ENCODE data around the gene GGN. TPM values are rescaled to one million over a fixed set of nuclear protein-coding genes. Genes with fewer than 3 reads are reported as not detected.
"Not testable (repeated sequence)": the region's sequence is repeated elsewhere in the genome, so short reads cannot be mapped to it uniquely, and the experiment has no call there.

GGN gene, protein sequence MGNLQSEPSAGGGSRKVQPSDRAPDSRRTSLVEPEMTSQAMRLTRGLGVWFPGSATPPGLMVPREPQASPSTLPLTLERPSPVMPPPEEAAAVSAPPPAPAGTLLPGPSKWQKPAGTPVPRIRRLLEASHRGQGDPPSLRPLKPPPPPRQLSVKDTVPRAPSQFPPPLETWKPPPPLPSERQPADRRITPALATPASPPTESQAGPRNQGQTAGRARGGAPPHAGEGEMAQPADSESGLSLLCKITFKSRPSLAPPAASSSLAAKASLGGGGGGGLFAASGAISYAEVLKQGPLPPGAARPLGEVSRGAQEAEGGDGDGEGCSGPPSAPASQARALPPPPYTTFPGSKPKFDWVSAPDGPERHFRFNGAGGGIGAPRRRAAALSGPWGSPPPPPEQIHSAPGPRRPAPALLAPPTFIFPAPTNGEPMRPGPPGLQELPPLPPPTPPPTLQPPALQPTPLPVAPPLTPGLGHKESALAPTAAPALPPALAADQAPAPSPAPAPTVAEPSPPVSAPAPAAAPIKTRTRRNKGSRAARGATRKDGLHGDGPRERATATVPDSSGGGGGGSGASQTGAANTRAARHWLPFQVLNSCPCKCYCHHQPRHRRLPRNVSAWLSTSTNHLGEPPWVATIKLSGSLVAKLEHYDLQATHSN
- 4.4 TPM for polyA plus RNA-seq
- long read RNA-seq, donor 1: 0 reads
- long read RNA-seq, donor 2, partial matches to known transcripts: 0 of 1 reads
- long read RNA-seq, donor 2, other reads (novel, unspliced or antisense): 0 of 1 reads
- long read RNA-seq, donor 3: 0 reads
- long read RNA-seq, donor 4: 0 reads
- long read RNA-seq, donor 5: 0 reads
- long read RNA-seq, donor 6, partial matches to known transcripts: 0 of 3 reads
- long read RNA-seq, donor 6, other reads (novel, unspliced or antisense): 0 of 3 reads
- long read RNA-seq, donor 7: 0 reads
- long read RNA-seq, donor 8: 0 reads
- long read RNA-seq, donor 9, partial matches to known transcripts: 0 of 1 reads
- long read RNA-seq, donor 9, other reads (novel, unspliced or antisense): 0 of 1 reads
- long read RNA-seq, donor 10, partial matches to known transcripts: 34 of 44 reads
- long read RNA-seq, donor 10, other reads (novel, unspliced or antisense): 10 of 44 reads
- long read RNA-seq, donor 11: 0 reads

GRCh38 chr19:38387550-38388348, at the start of gene GGN:
Gene GGN (minus strand): TSS chr19:38388034. CDS start chr19:38387261, 773 bp downstream.
- 0% methylated on average over 1 of the region's 51 CpGs for WGBS (ENCODE audit: insufficient coverage, low lambda C conversion rate)
- H3K36me3 ChIP-seq (ENCODE audit: control insufficient read depth, insufficient read depth, low read length): peaks cover 17% of the 10 kb centered on the region
- peaks cover 65% of the 10 kb centered on the region for H3K27me3 ChIP-seq (ENCODE audit: control insufficient read depth, insufficient read depth, low read length)
- peak; percentile 87 to 94 for DNase-seq
- peaks cover 39% of the 10 kb centered on the region for H3K4me1 ChIP-seq (ENCODE audit: control insufficient read depth, insufficient read depth, low read length)
- H3K4me3 ChIP-seq (ENCODE audit: low read length): peak within 1 kb of the TSS; percentile 53
- H3K27ac ChIP-seq (ENCODE audit: low read length): peak within 1 kb of the TSS; percentile 85
- peaks cover 18% of the 10 kb centered on the region for H3K9me3 ChIP-seq (ENCODE audit: control insufficient read depth, low read depth, low read length)

DNA sequence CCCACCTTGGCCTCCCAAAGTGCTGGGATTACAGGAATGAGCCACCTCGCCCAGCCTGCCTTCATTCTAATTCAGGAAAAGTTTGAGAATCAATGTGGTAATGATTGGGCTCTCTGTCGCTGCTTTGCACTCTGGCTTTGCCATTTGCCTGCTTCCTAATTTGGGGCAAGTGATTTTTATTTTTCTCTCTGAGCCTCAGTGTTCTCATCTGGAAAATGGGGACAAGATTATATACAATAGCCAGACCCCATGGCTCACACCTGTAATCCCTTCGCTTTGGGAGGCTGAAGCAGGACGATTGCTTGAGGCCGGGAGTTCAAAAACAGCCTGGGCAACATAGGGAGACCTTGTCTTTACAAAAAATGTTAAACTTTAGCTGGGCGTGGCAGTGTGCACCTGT, 49.5 kb upstream of the GGN start:
- peaks cover 22% of the 10 kb centered on the region for H3K27me3 ChIP-seq (ENCODE audit: control insufficient read depth, insufficient read depth, low read length)
- WGBS (ENCODE audit: insufficient coverage, low lambda C conversion rate): 100% methylated on average over 1 of the region's 6 CpGs

DNA sequence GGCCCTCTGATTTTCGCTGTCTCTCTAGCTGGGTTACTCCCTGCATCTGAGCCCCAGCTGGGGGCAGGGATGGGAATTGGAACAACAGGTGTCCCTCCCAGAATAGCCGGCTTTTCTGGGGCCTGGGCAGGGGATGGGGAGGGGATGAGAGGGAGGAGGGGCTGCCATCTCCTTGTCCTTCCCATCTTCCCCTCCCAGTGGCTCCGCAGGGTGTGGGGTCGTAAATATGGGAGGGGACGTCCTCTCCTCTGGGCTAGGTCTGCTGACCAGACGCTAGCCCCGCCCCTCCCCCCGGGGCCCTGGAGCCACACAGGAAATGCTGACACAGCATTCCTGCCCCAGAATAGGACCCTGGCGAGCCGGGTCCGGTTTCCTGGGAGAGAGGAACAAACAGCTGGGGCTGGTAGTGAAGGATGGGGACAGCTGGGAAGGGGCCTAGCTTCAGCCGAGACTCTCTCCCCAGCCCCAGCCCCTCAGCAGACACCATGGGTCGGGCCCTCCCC, 46.8 kb upstream of the GGN start:
- H3K4me1 ChIP-seq (ENCODE audit: control insufficient read depth, insufficient read depth, low read length): no peaks in the 10 kb centered on the region
- WGBS (ENCODE audit: insufficient coverage, low lambda C conversion rate): no CpG with 5 or more reads among the region's 13 CpGs
- H3K36me3 ChIP-seq (ENCODE audit: control insufficient read depth, insufficient read depth, low read length): no peaks in the 10 kb centered on the region
- DNase-seq: no peak
- no peak overlapping the region for H3K4me3 ChIP-seq (ENCODE audit: low read length)
- peaks cover 27% of the 10 kb centered on the region for H3K27me3 ChIP-seq (ENCODE audit: control insufficient read depth, insufficient read depth, low read length)
- H3K27ac ChIP-seq (ENCODE audit: low read length): no peak overlapping the region
- H3K9me3 ChIP-seq (ENCODE audit: control insufficient read depth, low read depth, low read length): no peaks in the 10 kb centered on the region

More for the DNA sequence above, 49.5 kb upstream of the GGN start:
- H3K9me3 ChIP-seq (ENCODE audit: control insufficient read depth, low read depth, low read length): no peaks in the 10 kb centered on the region
- H3K36me3 ChIP-seq (ENCODE audit: control insufficient read depth, insufficient read depth, low read length): no peaks in the 10 kb centered on the region
- no peak overlapping the region for H3K27ac ChIP-seq (ENCODE audit: low read length)
- no peaks in the 10 kb centered on the region for H3K4me1 ChIP-seq (ENCODE audit: control insufficient read depth, insufficient read depth, low read length)
- no peak overlapping the region for H3K4me3 ChIP-seq (ENCODE audit: low read length)
- DNase-seq: no peak

DNA sequence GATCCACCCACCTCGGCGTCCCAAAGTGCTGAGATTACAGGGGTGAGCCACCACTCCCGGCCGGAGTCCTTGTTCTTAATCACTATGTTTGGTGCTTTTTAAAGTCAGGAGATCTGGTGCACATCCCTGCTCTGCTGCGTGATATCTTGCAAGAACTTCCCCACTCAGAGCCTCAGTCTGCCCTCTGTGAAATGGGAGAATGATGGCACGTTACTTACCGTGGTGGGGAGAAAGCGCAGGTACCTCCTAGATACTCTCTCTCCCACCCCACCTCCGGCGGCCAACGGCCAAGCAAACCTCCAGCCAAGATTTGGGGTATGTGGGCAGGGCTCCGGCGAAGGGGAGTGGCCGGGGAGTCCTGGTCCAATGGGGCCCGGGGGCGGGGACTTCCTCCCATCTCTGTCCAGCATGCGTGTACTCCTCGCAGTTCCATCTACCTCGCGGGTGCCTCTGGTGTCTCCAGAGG, 45.5 kb upstream of the GGN start, which contains the start of gene RYR1:
TSS of gene RYR1 (plus strand) at position 424 of the 466 bp plus-strand sequence. CDS start 139 bp downstream, outside the sequence.
- Histone ChIP-seq H3K4me1 (ENCODE audit: control insufficient read depth, insufficient read depth, low read length) (no peaks in the 10 kb centered on the region), H3K36me3 (ENCODE audit: control insufficient read depth, insufficient read depth, low read length) (no peaks in the 10 kb centered on the region), H3K27ac (ENCODE audit: low read length) (no peak within 1 kb of the TSS), H3K9me3 (ENCODE audit: control insufficient read depth, low read depth, low read length) (no peaks in the 10 kb centered on the region), H3K27me3 (ENCODE audit: control insufficient read depth, insufficient read depth, low read length) (peaks cover 30% of the 10 kb centered on the region), H3K4me3 (ENCODE audit: low read length) (no peak within 1 kb of the TSS)
- no CpG with 5 or more reads among the region's 20 CpGs for WGBS (ENCODE audit: insufficient coverage, low lambda C conversion rate)
- DNase-seq: no peak

DNA sequence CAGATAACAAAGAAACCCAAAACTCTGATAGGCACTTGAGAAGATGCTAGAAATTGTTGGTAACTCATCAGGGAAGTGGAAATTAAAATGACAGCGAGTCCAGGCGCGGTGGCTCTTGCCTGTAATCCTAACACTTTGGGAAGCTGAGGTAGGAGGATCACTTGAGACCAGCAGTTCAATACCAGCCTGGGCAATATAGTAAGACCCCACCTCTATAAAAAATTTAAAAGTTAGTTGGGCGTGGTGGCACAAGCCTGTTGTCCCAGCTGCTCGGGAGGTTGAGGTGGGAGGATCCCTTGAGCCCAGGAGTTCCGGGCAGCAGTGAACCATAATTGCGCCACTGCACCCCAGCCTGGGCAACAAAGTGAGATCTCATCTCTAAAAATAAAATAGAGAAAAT, 43.1 kb upstream of the GGN start:
- H3K36me3 ChIP-seq (ENCODE audit: control insufficient read depth, insufficient read depth, low read length): no peaks in the 10 kb centered on the region
- no peak for DNase-seq
- H3K9me3 ChIP-seq (ENCODE audit: control insufficient read depth, low read depth, low read length): no peaks in the 10 kb centered on the region
- no peak overlapping the region for H3K27ac ChIP-seq (ENCODE audit: low read length)
- WGBS (ENCODE audit: insufficient coverage, low lambda C conversion rate): no CpG with 5 or more reads among the region's 7 CpGs
- H3K4me3 ChIP-seq (ENCODE audit: low read length): no peak overlapping the region
- H3K27me3 ChIP-seq (ENCODE audit: control insufficient read depth, insufficient read depth, low read length): peaks cover 30% of the 10 kb centered on the region
- no peaks in the 10 kb centered on the region for H3K4me1 ChIP-seq (ENCODE audit: control insufficient read depth, insufficient read depth, low read length)

DNA sequence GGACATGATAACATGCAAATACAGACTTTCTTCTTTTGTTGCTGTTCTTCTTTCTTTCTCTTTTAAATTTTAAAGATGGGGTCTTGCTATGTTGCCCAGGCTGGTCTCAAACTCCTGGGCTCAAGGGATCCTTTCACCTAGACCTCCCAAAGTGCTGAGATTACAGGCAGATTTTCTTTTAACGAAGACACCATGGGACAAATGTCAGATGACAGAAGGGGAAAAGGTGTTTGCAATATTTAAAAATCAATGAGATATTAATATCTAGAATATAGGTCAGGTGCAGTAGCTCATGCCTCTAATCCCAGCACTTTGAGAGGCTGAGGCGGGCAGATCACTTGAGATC, 42.0 kb upstream of the GGN start:
- Histone ChIP-seq H3K4me3 (ENCODE audit: low read length) (no peak overlapping the region), H3K4me1 (ENCODE audit: control insufficient read depth, insufficient read depth, low read length) (no peaks in the 10 kb centered on the region), H3K9me3 (ENCODE audit: control insufficient read depth, low read depth, low read length) (no peaks in the 10 kb centered on the region), H3K36me3 (ENCODE audit: control insufficient read depth, insufficient read depth, low read length) (no peaks in the 10 kb centered on the region), H3K27ac (ENCODE audit: low read length) (no peak overlapping the region), H3K27me3 (ENCODE audit: control insufficient read depth, insufficient read depth, low read length) (peaks cover 32% of the 10 kb centered on the region)
- no CpG with 5 or more reads among the region's 2 CpGs for WGBS (ENCODE audit: insufficient coverage, low lambda C conversion rate)
- no peak for DNase-seq

DNA sequence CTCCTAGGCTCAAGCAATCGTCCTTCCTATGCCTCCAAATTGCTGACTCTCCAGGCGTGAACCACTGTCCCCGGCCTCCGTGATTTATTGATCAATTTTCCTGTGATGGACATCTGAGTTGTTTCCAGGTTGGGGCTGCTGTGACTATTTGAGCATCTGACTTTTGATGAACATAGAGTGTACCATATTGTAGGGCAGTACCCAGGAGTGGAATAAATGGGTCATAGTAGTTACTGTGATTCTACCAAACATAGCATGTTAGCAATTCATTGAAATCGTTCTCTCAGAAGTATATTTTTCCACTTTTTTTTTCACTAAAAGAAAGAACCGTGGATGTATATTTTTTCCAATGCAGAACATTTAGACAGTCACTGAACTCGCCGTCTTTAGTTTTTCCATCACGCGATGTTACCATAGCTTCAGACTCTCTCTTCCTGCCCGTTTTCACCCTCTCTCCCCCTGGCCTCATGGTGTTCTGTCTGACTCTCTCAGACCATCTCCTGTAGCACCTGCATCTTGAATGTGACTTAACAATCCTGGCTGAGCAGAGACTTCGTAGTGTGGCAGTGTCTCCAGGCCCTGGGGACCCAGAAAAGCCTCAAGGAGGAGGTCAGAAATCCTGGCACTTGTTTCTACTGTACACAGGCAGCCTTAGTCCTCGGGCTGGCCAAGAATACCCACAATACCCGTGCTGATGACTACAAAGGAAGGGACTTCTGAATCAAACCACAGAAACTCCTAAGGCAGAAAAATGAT, 41.4 kb upstream of the GGN start:
- Histone ChIP-seq H3K4me1 (ENCODE audit: control insufficient read depth, insufficient read depth, low read length) (no peaks in the 10 kb centered on the region), H3K4me3 (ENCODE audit: low read length) (no peak overlapping the region), H3K27ac (ENCODE audit: low read length) (no peak overlapping the region), H3K36me3 (ENCODE audit: control insufficient read depth, insufficient read depth, low read length) (no peaks in the 10 kb centered on the region), H3K9me3 (ENCODE audit: control insufficient read depth, low read depth, low read length) (no peaks in the 10 kb centered on the region), H3K27me3 (ENCODE audit: control insufficient read depth, insufficient read depth, low read length) (peaks cover 27% of the 10 kb centered on the region)
- 64% methylated on average over 4 of the region's 14 CpGs for WGBS (ENCODE audit: insufficient coverage, low lambda C conversion rate)
- DNase-seq: no peak

DNA sequence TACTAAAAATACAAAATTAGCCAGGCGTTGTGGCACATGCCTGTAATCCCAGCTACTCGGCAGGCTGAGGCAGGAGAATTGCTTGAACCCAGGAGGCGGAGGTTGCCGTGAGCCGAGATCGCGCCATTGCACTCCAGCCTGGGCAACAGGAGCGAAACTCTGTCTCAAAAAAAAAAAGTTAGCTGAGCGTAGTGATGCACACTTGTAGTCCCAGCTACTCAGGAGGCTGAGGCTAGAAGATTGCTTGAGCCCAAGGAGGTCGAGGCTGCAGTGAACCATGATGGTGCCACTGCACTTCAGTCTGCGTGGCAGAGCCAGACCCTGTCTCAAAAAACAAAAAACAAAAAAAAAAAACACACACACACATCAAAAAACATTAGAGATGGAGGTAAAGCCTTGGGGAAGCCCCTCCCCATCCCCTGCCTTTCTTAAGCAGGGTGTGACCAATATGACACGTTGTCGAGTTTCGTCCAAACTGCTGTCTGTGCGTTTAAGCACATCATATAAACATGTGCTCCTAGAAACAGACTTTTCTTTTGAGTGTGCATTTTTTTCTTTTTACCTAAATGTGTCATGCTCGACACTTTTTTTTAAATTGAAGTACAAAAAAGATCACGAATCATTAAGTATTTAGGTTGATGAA, 39.3 kb upstream of the GGN start:
- H3K27me3 ChIP-seq (ENCODE audit: control insufficient read depth, insufficient read depth, low read length): peaks cover 13% of the 10 kb centered on the region
- WGBS (ENCODE audit: insufficient coverage, low lambda C conversion rate): no CpG with 5 or more reads among the region's 17 CpGs

More for the DNA sequence above, 39.3 kb upstream of the GGN start:
- not testable (repeated sequence) for H3K9me3 ChIP-seq (ENCODE audit: control insufficient read depth, low read depth, low read length); H3K4me1 ChIP-seq (ENCODE audit: control insufficient read depth, insufficient read depth, low read length); H3K4me3 ChIP-seq (ENCODE audit: low read length); H3K36me3 ChIP-seq (ENCODE audit: control insufficient read depth, insufficient read depth, low read length); DNase-seq; H3K27ac ChIP-seq (ENCODE audit: low read length)
